ENCODE data around the gene SLC25A18.
"Not testable (repeated sequence)": the region's sequence is repeated elsewhere in the genome, so short reads cannot be mapped to it uniquely, and the experiment has no call there.

Gene SLC25A18

GRCh38 chr22:17612057-17612456, 48.8 kb downstream of the SLC25A18 start:
- DNase-seq, result no peak

GRCh38 chr22:17613280-17613679, 50.0 kb downstream of the SLC25A18 start:
- no peak for DNase-seq

GRCh38 chr22:17627961-17628405, 64.7 kb downstream of the SLC25A18 start:
- DNase-seq, result no peak

- peak; percentile 97 for DNase-seq
Measured at GRCh38 chr22:17628406-17629172, 65.3 kb downstream of the SLC25A18 start, which contains the start of gene ATP6V1E1. ATP6V1E1 (minus strand) TSS chr22:17628749; CDS start chr22:17628635, 114 bp downstream.

- DNase-seq, result no peak
Measured at GRCh38 chr22:17629173-17629489, 65.8 kb downstream of the SLC25A18 start.

- DNase-seq, result no peak
Measured at GRCh38 chr22:17629641-17630040, 66.3 kb downstream of the SLC25A18 start.

- no peak for DNase-seq
Measured at GRCh38 chr22:17631076-17631565, 67.8 kb downstream of the SLC25A18 start.

GRCh38 chr22:17633217-17633997, 70.1 kb downstream of the SLC25A18 start:
- DNase-seq, result no peak

- no peak for DNase-seq
Measured at GRCh38 chr22:17633998-17634323, 70.7 kb downstream of the SLC25A18 start.

GRCh38 chr22:17634696-17635095, 71.4 kb downstream of the SLC25A18 start:
- no peak for DNase-seq

- not testable (repeated sequence) for DNase-seq
Measured at GRCh38 chr22:17636850-17637249, 73.6 kb downstream of the SLC25A18 start.

GRCh38 chr22:17637490-17638181, 74.3 kb downstream of the SLC25A18 start:
- DNase-seq, result no peak

GRCh38 chr22:17638182-17638431, 74.8 kb downstream of the SLC25A18 start:
- DNase-seq, result no peak

- DNase-seq, result peak; percentile 94
Measured at GRCh38 chr22:17638432-17639246, 75.3 kb downstream of the SLC25A18 start, which contains the start of gene BCL2L13. BCL2L13 (plus strand) TSS chr22:17638757; CDS start chr22:17655712, 16,955 bp downstream.

- peak; percentile 56 for DNase-seq
Measured at GRCh38 chr22:17639247-17639741, 76.0 kb downstream of the SLC25A18 start.

All from right forelimb (tissue), 1 donor.